HG02642 (cell line): Measurements from ENCODE around the gene PLCB1.
"Not testable (repeated sequence)": the region's sequence is repeated elsewhere in the genome, so short reads cannot be mapped to it uniquely, and the experiment has no call there.

Experiments
- ATAC-seq: cut with Tn5 transposase; IDR thresholded peaks from one replicate; pipeline ENCODE4 v1.9.1; 2021; ENCODE audit warnings: mild to moderate bottlenecking; ENCODE audit not compliant: unreplicated experiment, poor library complexity

PLCB1 gene

GRCh38 chr20:8322662-8323217 is 190.7 kb downstream of the PLCB1 start:
- no peak for ATAC-seq

- no peak for ATAC-seq
Observed at GRCh38 chr20:8326191-8326590, 194.1 kb downstream of the PLCB1 start.

- ATAC-seq, result no peak
Observed at GRCh38 chr20:8326899-8327298, 194.8 kb downstream of the PLCB1 start.

- ATAC-seq, result no peak
Observed at GRCh38 chr20:8328189-8328588, 196.1 kb downstream of the PLCB1 start.

- ATAC-seq, result no peak
Observed at GRCh38 chr20:8330319-8330784, 198.3 kb downstream of the PLCB1 start.

GRCh38 chr20:8330785-8331695 is 199.0 kb downstream of the PLCB1 start:
- no peak for ATAC-seq

GRCh38 chr20:8331740-8332412 is 199.8 kb downstream of the PLCB1 start:
- no peak for ATAC-seq

- no peak for ATAC-seq
Observed at GRCh38 chr20:8334641-8335040, 202.6 kb downstream of the PLCB1 start.

- ATAC-seq, result no peak
Observed at GRCh38 chr20:8335059-8335458, 203.0 kb downstream of the PLCB1 start.

GRCh38 chr20:8335495-8336195 is 203.6 kb downstream of the PLCB1 start:
- no peak for ATAC-seq

GRCh38 chr20:8339349-8339748 is 207.3 kb downstream of the PLCB1 start:
- no peak for ATAC-seq

- ATAC-seq, result no peak
Observed at GRCh38 chr20:8342391-8342790, 210.3 kb downstream of the PLCB1 start.

GRCh38 chr20:8344106-8344505 is 212.0 kb downstream of the PLCB1 start:
- ATAC-seq, result no peak

- ATAC-seq, result no peak
Observed at GRCh38 chr20:8344631-8345030, 212.6 kb downstream of the PLCB1 start.

- ATAC-seq, result no peak
Observed at GRCh38 chr20:8346700-8347270, 214.7 kb downstream of the PLCB1 start.

GRCh38 chr20:8350225-8350624 is 218.2 kb downstream of the PLCB1 start:
- ATAC-seq, result not testable (repeated sequence)

GRCh38 chr20:8352486-8352885 is 220.4 kb downstream of the PLCB1 start:
- ATAC-seq, result no peak

GRCh38 chr20:8353512-8353911 is 221.4 kb downstream of the PLCB1 start:
- ATAC-seq, result no peak

- no peak for ATAC-seq
Observed at GRCh38 chr20:8355453-8355852, 223.4 kb downstream of the PLCB1 start.

GRCh38 chr20:8356806-8357205 is 224.7 kb downstream of the PLCB1 start:
- ATAC-seq, result no peak
